GM12892 (cell line): Measurements from ENCODE around the gene MMEL1.

Experiments
- POLR2A ChIP-seq: IDR thresholded peaks from 2 replicates; pipeline ENCODE4 v1.6.1; 2011; ENCODE audit warnings: low read depth, low read length, control low read depth
- TAF1 ChIP-seq: IDR thresholded peaks from 2 replicates; pipeline ENCODE4 v1.6.1; 2011; ENCODE audit warnings: low read depth, mild to moderate bottlenecking, control low read depth, low read length, borderline replicate concordance

DNA sequence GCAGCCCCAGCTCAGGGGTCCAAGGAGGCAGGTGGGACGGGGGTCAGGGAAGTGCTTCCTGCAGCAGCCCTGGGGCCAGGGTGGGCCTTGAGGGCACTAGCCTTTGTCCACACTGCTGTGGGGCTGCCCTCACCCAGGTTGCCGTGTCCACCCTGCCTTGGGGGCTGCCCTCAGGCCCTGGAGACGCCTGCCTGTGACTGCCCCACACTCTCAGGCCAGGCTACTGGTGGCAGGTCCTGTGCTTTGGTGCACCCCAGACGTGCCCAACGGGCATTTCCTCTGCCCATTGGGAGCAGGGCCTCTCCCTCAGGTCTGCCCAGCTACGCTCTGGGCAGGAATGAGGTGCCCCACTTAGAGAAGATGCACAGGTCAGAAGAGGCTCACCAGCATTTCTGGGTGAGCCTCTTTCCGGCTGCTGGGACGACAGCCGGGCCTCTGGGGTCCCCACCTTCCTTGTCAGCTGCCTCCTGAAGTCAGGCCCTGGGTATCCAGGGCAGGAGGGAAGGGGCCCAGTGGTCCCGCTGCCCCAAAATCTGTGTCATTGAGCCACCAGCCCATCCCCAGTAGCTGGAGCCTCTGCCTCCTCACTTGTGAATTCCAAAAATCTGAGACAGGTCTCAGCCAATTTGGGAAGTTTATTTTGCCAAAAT, 2.7 kb upstream of the MMEL1 start:
- TF ChIP-seq POLR2A (no peak), TAF1 (no peak)
